ENCODE results near the gene BCL2.

- TF ChIP-seq EZH2 (IDR thresholded peaks at IDR 0.05; ENCODE audit: borderline replicate concordance, low read depth, low read length) (no peak), THAP12 (CRISPR knock-in tag; IDR thresholded peaks at IDR 0.05) (no peak), TAF15 (IDR thresholded peaks at IDR 0.05; ENCODE audit: low read depth, low read length) (no peak), CTCF (IDR thresholded peaks at IDR 0.05 in 2 of 3, conservative IDR thresholded peaks at IDR 0.05 in 1 of 3; ENCODE audit: insufficient read depth in 2 of 3, low read depth in 1 of 3, low read length in 3 of 3) (no peak), SNRNP70 (optimal IDR thresholded peaks at IDR 0.05; ENCODE audit: low read depth, low read length) (no peak), ZNF644 (tag; IDR thresholded peaks at IDR 0.05; ENCODE audit: low read depth) (no peak), GTF2F1 (IDR thresholded peaks at IDR 0.05; ENCODE audit: low read depth, low read length) (no peak), NR1H2 (CRISPR knock-in tag; IDR thresholded peaks at IDR 0.05) (no peak)
Measured at GRCh38 chr18:63267975-63268721, 51.4 kb downstream of the BCL2 start.

Measured in K562 (cell line).